Mucosa of descending colon (tissue), 3 donors: ENCODE results near the gene TLN1. TPM values are rescaled to one million over a fixed set of nuclear protein-coding genes. Genes with fewer than 3 reads are reported as not detected.

Experiments used
- ATAC-seq: fragments of 200-7000 bp; cut with Tn5 transposase; one replicate; pipeline ENCODE4 v1.9.1; 2020; ENCODE audit warnings: mild to moderate bottlenecking, moderate library complexity
- DNase-seq, 3 donors: peaks; one replicate each; pipeline ENCODE4 v3.0.0-alpha.2; 2020
- H3K36me3 ChIP-seq: fragments of 200-600 bp; one replicate; pipeline ENCODE4 v1.8.0; 2021; ENCODE audit warnings: low read depth, mild to moderate bottlenecking
- H3K4me1 ChIP-seq: fragments of 200-600 bp; one replicate; pipeline ENCODE4 v1.8.0; 2021; ENCODE audit warnings: low read depth, mild to moderate bottlenecking
- H3K4me3 ChIP-seq: fragments of 200-600 bp; one replicate; pipeline ENCODE4 v1.8.0; 2021; ENCODE audit warnings: mild to moderate bottlenecking
- H3K9me3 ChIP-seq: fragments of 200-600 bp; one replicate; pipeline ENCODE4 v1.8.0; 2021; ENCODE audit warnings: mild to moderate bottlenecking
- intact Hi-C, 2 donors: fragments of 100-400 bp; cut with DNase I in 1 of 2; cut with micrococcal nuclease in 1 of 2; formaldehyde crosslinking; loops; one replicate each; pipeline versions ENCODE4 v1.11.0 to v1.11.1; 2022; cut with DNase I, micrococcal nuclease
- total RNA-seq, 3 donors: library from RNA; stranded (reverse); fragmentation: NEBNext Ultra II Directional in 2 of 3; extraction: Animal tissue kit (Norgen Biotek cat#: 25700) in 2 of 3; gene quantifications; one replicate each; pipeline versions ENCODE4 v1.2.1 to v1.2.4, GENCODE V29; 2021 to 2023
- TF ChIP-seq, protein P1 (sequence below): fragments of 200-600 bp; IDR thresholded peaks from one replicate; pipeline ENCODE4 v1.8.0; 2022; ENCODE audit warnings: antibody characterized with exemption, mild to moderate bottlenecking
- donor health status: DM: no; HTN: no; CAD: no; lungs with moderate emphysema.
- donor health status: DM: no; HTN: no; CAD: no.
- donor health status: DM: no; HTN: yes; CAD: no.

TLN1 gene
- total RNA-seq, 3 donors from 2014 or later: 154 to 720 (median 189) TPM

DNA sequence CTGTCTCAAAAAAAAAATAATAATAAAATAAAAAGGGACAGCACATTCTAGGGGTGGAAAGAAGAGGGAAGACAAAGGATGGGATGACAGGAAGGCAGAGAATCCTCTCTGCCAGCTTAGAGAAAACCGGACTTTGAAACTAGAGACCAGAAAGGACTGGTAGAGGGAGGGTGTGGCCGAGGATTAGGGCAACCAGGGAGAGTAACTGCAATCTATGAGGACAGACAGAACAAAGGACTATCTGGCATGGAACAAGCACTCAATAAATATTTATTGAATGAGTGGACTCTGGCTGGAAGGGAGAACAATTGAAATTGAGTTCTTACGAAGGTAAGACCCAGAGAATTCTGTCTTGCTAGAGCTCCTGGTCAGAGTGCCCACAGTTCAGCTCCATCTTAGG, 14.6 kb upstream of the TLN1 start:
- intact Hi-C loops: no loop called here
- TF ChIP-seq, protein P1, sequence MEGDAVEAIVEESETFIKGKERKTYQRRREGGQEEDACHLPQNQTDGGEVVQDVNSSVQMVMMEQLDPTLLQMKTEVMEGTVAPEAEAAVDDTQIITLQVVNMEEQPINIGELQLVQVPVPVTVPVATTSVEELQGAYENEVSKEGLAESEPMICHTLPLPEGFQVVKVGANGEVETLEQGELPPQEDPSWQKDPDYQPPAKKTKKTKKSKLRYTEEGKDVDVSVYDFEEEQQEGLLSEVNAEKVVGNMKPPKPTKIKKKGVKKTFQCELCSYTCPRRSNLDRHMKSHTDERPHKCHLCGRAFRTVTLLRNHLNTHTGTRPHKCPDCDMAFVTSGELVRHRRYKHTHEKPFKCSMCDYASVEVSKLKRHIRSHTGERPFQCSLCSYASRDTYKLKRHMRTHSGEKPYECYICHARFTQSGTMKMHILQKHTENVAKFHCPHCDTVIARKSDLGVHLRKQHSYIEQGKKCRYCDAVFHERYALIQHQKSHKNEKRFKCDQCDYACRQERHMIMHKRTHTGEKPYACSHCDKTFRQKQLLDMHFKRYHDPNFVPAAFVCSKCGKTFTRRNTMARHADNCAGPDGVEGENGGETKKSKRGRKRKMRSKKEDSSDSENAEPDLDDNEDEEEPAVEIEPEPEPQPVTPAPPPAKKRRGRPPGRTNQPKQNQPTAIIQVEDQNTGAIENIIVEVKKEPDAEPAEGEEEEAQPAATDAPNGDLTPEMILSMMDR: no peak

DNA sequence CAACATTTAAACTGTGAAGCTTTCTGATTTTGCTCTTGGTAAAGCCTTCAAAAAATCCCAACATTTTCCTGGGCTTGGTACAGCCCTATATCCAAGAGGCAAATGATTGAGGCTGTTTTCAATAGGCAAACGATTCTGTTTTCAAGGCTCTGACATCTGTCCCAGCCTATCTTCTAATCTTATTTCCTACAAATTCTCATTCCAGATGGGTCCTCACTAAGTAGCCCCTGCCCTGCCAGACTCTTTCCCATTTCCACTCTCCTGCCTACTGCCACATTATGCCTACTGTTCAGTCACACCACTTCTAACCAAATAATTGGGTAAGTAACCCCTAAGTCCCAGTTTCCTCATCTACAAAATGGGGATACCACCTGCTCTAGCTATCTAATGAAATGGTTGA, 13.6 kb upstream of the TLN1 start:
- Histone ChIP-seq H3K36me3 (peaks cover 5% of the 10 kb centered on the region), H3K4me1 (peaks cover 31% of the 10 kb centered on the region), H3K9me3 (no peaks in the 10 kb centered on the region), H3K4me3 (no peak overlapping the region)
- intact Hi-C loops: no loop called here
- TF ChIP-seq, protein P1: no peak
- DNase-seq (no peak), ATAC-seq (no peak)

More for the DNA sequence above, 14.6 kb upstream of the TLN1 start:
- DNase-seq: peak in 1 of 3 donors; percentile 72
- peaks cover 33% of the 10 kb centered on the region for H3K4me1 ChIP-seq
- no peaks in the 10 kb centered on the region for H3K9me3 ChIP-seq
- peaks cover 5% of the 10 kb centered on the region for H3K36me3 ChIP-seq
- peak; percentile 42 for ATAC-seq
- no peak overlapping the region for H3K4me3 ChIP-seq

DNA sequence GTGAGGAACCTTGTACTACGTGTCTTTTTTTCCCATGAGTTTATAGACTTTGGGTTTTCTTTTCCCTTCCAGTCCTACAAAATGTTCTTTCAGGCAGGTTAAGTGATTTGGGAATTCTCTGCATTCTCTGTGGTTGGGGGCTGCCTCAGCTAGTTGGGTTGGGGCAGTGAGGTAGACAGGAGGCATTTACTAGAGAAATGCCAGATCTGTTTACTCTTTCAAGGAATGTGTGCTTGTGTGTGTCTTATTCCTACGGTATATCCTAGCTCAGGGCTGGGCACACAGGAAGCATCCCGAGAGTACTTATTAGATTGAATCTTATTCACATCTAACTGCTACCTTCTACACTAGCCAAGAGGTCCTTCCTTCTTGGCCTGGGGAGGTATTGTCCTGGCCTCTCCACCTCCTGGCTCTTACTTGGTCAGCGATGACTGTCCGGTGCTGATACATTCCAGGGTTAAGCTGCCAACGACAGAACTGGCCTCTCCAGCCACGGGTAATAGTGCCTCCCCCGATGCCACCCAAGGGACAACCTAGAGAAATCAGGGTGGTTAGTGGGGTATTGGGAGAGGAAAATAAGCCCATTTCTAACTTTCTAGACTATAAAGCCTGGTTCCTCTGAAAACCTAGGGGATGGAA, 12.0 kb upstream of the TLN1 start:
- ATAC-seq (no peak), DNase-seq (no peak)
- intact Hi-C loops: no loop called here
- peaks cover 21% of the 10 kb centered on the region for H3K4me1 ChIP-seq
- H3K9me3 ChIP-seq: no peaks in the 10 kb centered on the region
- H3K36me3 ChIP-seq: peaks cover 17% of the 10 kb centered on the region
- TF ChIP-seq, protein P1: no peak
- H3K4me3 ChIP-seq: no peak overlapping the region

DNA sequence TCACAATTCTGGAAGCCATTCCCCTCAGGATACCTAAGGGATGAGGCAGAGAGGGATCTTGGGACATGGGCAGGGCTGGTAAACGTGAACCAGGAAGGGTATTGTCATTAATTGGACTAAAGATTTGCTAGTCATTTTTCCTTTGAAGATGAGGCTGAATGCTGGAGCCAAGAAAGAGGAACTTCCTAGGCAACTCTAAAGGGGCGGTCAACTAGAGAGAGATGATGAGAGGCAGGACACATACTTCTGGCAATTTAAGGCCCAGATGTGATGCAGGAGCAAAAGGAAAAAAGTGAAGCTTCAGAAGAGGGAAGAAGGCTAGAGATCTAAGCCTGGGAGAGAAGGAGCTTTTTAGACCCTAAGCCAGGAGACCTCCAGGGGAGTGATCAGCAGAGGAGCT, 11.5 kb upstream of the TLN1 start:
- H3K4me3 ChIP-seq: no peak overlapping the region
- intact Hi-C loops: no loop called here
- no peaks in the 10 kb centered on the region for H3K9me3 ChIP-seq
- ATAC-seq (no peak), DNase-seq (no peak)
- TF ChIP-seq, protein P1: no peak
- H3K36me3 ChIP-seq: peaks cover 19% of the 10 kb centered on the region
- peaks cover 21% of the 10 kb centered on the region for H3K4me1 ChIP-seq

DNA sequence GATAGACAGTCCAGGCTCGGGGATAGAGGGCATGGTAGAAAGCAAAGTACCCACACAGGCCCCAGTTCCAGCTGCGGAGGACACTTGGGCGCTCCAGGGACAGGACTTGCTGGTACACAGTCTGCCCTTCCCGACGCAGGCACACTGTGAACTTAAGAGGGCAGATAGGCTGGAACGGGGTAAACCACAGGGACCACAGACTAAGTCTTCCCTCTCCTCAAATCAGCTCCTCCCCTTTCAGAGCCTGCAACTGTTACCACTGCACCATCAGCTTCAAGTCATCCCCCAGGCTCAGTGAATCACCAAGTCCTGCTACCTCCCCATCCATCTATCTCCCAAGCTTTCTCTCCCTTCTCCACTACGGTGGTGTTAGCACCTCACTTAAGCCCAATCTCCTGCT, 9.7 kb upstream of the TLN1 start:
- intact Hi-C loops: no loop called here
- Histone ChIP-seq H3K4me3 (no peak overlapping the region), H3K4me1 (peaks cover 14% of the 10 kb centered on the region), H3K36me3 (peaks cover 25% of the 10 kb centered on the region), H3K9me3 (no peaks in the 10 kb centered on the region)
- ATAC-seq: no peak
- no peak for DNase-seq
- TF ChIP-seq, protein P1: no peak

DNA sequence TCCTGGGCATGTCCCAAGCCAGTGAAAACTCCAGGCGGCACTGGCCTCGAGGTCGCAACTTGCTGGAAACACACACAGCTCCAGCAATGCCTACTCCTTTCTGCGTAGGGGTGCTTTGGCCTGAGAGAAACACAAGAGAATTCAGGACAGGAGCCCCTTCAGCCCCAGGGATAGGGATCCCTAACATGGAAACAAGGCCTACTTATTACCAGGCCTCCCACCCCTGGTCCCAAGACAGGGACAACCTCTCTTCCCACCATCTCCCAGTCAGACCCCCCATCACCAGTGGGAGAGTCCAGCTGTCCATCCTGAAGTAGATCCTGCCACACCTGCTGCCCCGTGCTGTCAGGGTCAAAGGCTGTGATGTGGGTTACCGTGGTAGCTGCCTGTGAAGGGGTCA, 8.2 kb upstream of the TLN1 start:
- ATAC-seq: no peak
- H3K36me3 ChIP-seq: peaks cover 25% of the 10 kb centered on the region
- intact Hi-C loops: no loop called here
- no peak for DNase-seq
- no peaks in the 10 kb centered on the region for H3K9me3 ChIP-seq
- no peaks in the 10 kb centered on the region for H3K4me1 ChIP-seq
- H3K4me3 ChIP-seq: no peak overlapping the region
- TF ChIP-seq, protein P1: no peak
